ENCODE results near the gene TTC38.

Gene TTC38

GRCh38 chr22:46240073-46240472 is 27.7 kb upstream of the TTC38 start (continued):
- TF ChIP-seq ZNF155 (tag by site-specific recombination; IDR thresholded peaks at IDR 0.05) (no peak), EGR2 (tag by site-specific recombination; IDR thresholded peaks at IDR 0.05; ENCODE audit: low read depth) (no peak), ELK4 (IDR thresholded peaks at IDR 0.05; ENCODE audit: borderline replicate concordance, low read depth, low read length) (no peak), ZNF433 (tag by site-specific recombination; IDR thresholded peaks at IDR 0.05; ENCODE audit: low read depth) (no peak)

- Histone ChIP-seq H3K4me3 (ENCODE audit: low read depth, low read length) (no peak overlapping the region), H3K4me1 (ENCODE audit: control insufficient read depth, insufficient read depth, low read length) (no peaks in the 10 kb centered on the region), H3K36me3 (ENCODE audit: control insufficient read depth in 2 of 2, insufficient read depth in 1 of 2, low read length in 2 of 2) (peaks cover 0 to 28% of the 10 kb centered on the region in 2 experiments; a peak in 1 of 3 replicates), H3K27ac (ENCODE audit: extremely low read depth, low read depth, low read length) (no peak overlapping the region), H3K9me3 (ENCODE audit: control insufficient read depth, insufficient read depth, low read depth, low read length) (no peaks in the 10 kb centered on the region)
- TF ChIP-seq ZXDB (tag by site-specific recombination; IDR thresholded peaks at IDR 0.05) (no peak), ZNF335 (tag by site-specific recombination; conservative IDR thresholded peaks at IDR 0.05) (no peak), KLF7 (tag by site-specific recombination; IDR thresholded peaks at IDR 0.05; ENCODE audit: borderline replicate concordance) (no peak), ZNF404 (tag by site-specific recombination; IDR thresholded peaks at IDR 0.05) (no peak), ZSCAN23 (tag by site-specific recombination; IDR thresholded peaks at IDR 0.05) (no peak), BCL11B (tag by site-specific recombination; IDR thresholded peaks at IDR 0.05; ENCODE audit: low read depth) (no peak), ZNF707 (tag by site-specific recombination; IDR thresholded peaks at IDR 0.05) (no peak), ZBTB21 (tag by site-specific recombination; IDR thresholded peaks at IDR 0.05) (no peak)
- ChIA-PET CTCF (no interaction called here), POLR2A (no interaction called here)
Observed at GRCh38 chr22:46240506-46240905, 27.3 kb upstream of the TTC38 start.

GRCh38 chr22:46240907-46241306 is 26.9 kb upstream of the TTC38 start:
- Histone ChIP-seq H3K27ac (ENCODE audit: extremely low read depth, low read depth, low read length) (no peak overlapping the region), H3K9me3 (ENCODE audit: control insufficient read depth, insufficient read depth, low read depth, low read length) (no peaks in the 10 kb centered on the region), H3K4me3 (ENCODE audit: low read depth, low read length) (no peak overlapping the region), H3K4me1 (ENCODE audit: control insufficient read depth, insufficient read depth, low read length) (no peaks in the 10 kb centered on the region), H3K36me3 (ENCODE audit: control insufficient read depth in 2 of 2, insufficient read depth in 1 of 2, low read length in 2 of 2) (peaks cover 0 to 32% of the 10 kb centered on the region in 2 experiments; a peak in 1 of 3 replicates)
- CTCF ChIA-PET = interaction anchor here (0.9 kb wide), 1 partner anchor 621 kb away, joined by 3 read pairs; no protein-coding TSS in a partner anchor
- POLR2A ChIA-PET = no interaction called here
- TF ChIP-seq MEIS1 (CRISPR knock-in tag; IDR thresholded peaks at IDR 0.05; ENCODE audit: borderline replicate concordance) (no peak), ZBTB21 (tag by site-specific recombination; IDR thresholded peaks at IDR 0.05) (no peak), RBAK (tag by site-specific recombination; IDR thresholded peaks at IDR 0.05) (no peak), PRDM2 (tag by site-specific recombination; IDR thresholded peaks at IDR 0.05; ENCODE audit: borderline replicate concordance) (no peak), ZNF23 (tag by site-specific recombination; IDR thresholded peaks at IDR 0.05; ENCODE audit: borderline replicate concordance) (no peak), ZNF140 (tag by site-specific recombination; IDR thresholded peaks at IDR 0.05) (no peak), ZBTB49 (tag by site-specific recombination; IDR thresholded peaks at IDR 0.05; ENCODE audit: low read depth) (no peak), ZNF747 (tag by site-specific recombination; IDR thresholded peaks at IDR 0.05) (no peak), ZNF280D (tag by site-specific recombination; IDR thresholded peaks at IDR 0.05) (no peak), ZNF2 (tag by site-specific recombination; IDR thresholded peaks at IDR 0.05) (no peak), ZNF311 (tag by site-specific recombination; IDR thresholded peaks at IDR 0.05; ENCODE audit: borderline replicate concordance) (no peak)
